Pancreas (tissue), 10 donors: Measurements from ENCODE around the gene CRYL1. TPM values are rescaled to one million over a fixed set of nuclear protein-coding genes. Genes with fewer than 3 reads are reported as not detected.

ENCODE experiments used
- ATAC-seq, 4 donors: fragments of 200-7000 bp; cut with Tn5 transposase; one replicate each; pipeline versions ENCODE4 v1.8.0 to v1.9.1; 2020; ENCODE audit warnings: mild to moderate bottlenecking in 4 of 4, moderate library complexity in 4 of 4
- DNase-seq, 6 donors: peaks; one replicate each; pipeline ENCODE4 v3.0.0-alpha.2; 2020
- FAIRE-seq: peaks from 2 replicates; lab custom pipeline; 2012; peaks lifted over from hg19 to GRCh38; lab: Jason Lieb, UNC
- H3K27ac ChIP-seq, 4 donors: fragments of 200-600 bp; sonication (generic); 1 replicate in 3 of 4; 2 replicates in 1 of 4; pipeline versions ENCODE4 v1.5.0 to v1.8.0; 2020
- H3K27me3 ChIP-seq, 4 donors: fragments of 200-600 bp; one replicate each; pipeline ENCODE4 v1.8.0; 2021
- H3K36me3 ChIP-seq, 3 donors: fragments of 200-600 bp; sonication (generic) in 1 of 3; one replicate each; pipeline versions ENCODE4 v1.5.0 to v1.8.0; 2020 to 2021
- H3K4me1 ChIP-seq, 3 donors: fragments of 200-600 bp; one replicate each; pipeline ENCODE4 v1.8.0; 2021
- H3K4me3 ChIP-seq, 4 donors: fragments of 200-600 bp; sonication (generic) in 2 of 4; one replicate each; pipeline versions ENCODE4 v1.5.0 to v1.8.0; 2020 to 2021
- H3K9me3 ChIP-seq, 4 donors: fragments of 200-600 bp; one replicate each; pipeline ENCODE4 v1.8.0; 2021
- WGBS, 2 donors: extraction: QIAGEN DNeasy Blood & Tissue Kit; methylation state at CpG; one replicate each; pipeline ENCODE4 v1.1.7; 2013; 5-methylcytosine and 5-hydroxymethylcytosine counted together
- intact Hi-C, 3 donors: fragments of 100-400 bp; cut with DNase I; formaldehyde crosslinking; loops; one replicate each; pipeline versions ENCODE4 v1.11.1 to v1.14.2; 2022
- polyA plus RNA-seq, 2 donors: library from polyadenylated mRNA; stranded (reverse); fragments of 200-250 nt; gene quantifications; one replicate each; pipeline ENCODE4 v1.2.3, GENCODE V29; 2013
- total RNA-seq, 6 donors: library from RNA; stranded (reverse); fragmentation: NEBNext Ultra II Directional in 4 of 6; extraction: Animal tissue kit (Norgen Biotek cat#: 25700) in 4 of 6; gene quantifications; one replicate each; pipeline versions ENCODE4 v1.2.1 to v1.2.4, GENCODE V29; 2021 to 2023
- TF ChIP-seq, protein P1 (sequence below), 4 donors: fragments of 200-600 bp; sonication (generic) in 3 of 4; IDR thresholded peaks; one replicate each; pipeline versions ENCODE4 v1.5.0 to v1.8.0; 2021; ENCODE audit warnings: antibody characterized with exemption in 4 of 4
- donor health status: healthy with polysubstance abuse.
- donor health status: DM: no; HTN: no; CAD: no; lungs with moderate emphysema.
- donor health status: DM: no; HTN: no; CAD: no.
- donor health status: control.
- donor health status: control.
- donor health status: Bipolar disorder and iron deficiency.
- donor health status: DM: yes; HTN: yes; CAD: no.
- donor health status: DM: no; HTN: no; CAD: no.
- donor health status: DM: no; HTN: no; CAD: no.
- donor health status: DM: yes; HTN: yes; CAD: no.

CRYL1 gene
- total and polyA plus RNA-seq, 8 donors: 12.8 to 31.7 (median 19.3) TPM

GRCh38 chr13:20491926-20492435 lies 33.7 kb downstream of the CRYL1 start:
- intact Hi-C loops: loop anchor here in 1 of 3 donors (5.0 to 10.0 kb wide), 2 partner anchors 223 to 435 kb away; no protein-coding TSS in a partner anchor
- no peak for DNase-seq
- no peak overlapping the region for H3K4me3 ChIP-seq
- TF ChIP-seq, protein P1, sequence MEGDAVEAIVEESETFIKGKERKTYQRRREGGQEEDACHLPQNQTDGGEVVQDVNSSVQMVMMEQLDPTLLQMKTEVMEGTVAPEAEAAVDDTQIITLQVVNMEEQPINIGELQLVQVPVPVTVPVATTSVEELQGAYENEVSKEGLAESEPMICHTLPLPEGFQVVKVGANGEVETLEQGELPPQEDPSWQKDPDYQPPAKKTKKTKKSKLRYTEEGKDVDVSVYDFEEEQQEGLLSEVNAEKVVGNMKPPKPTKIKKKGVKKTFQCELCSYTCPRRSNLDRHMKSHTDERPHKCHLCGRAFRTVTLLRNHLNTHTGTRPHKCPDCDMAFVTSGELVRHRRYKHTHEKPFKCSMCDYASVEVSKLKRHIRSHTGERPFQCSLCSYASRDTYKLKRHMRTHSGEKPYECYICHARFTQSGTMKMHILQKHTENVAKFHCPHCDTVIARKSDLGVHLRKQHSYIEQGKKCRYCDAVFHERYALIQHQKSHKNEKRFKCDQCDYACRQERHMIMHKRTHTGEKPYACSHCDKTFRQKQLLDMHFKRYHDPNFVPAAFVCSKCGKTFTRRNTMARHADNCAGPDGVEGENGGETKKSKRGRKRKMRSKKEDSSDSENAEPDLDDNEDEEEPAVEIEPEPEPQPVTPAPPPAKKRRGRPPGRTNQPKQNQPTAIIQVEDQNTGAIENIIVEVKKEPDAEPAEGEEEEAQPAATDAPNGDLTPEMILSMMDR (IDR thresholded peaks at IDR 0.05): no peak
- no peak for FAIRE-seq
- no peak overlapping the region for H3K27ac ChIP-seq
- H3K4me1 ChIP-seq: no peaks in the 10 kb centered on the region
- no peaks in the 10 kb centered on the region for H3K36me3 ChIP-seq
- ATAC-seq: no peak
- 66 to 71% methylated on average over 4 of the region's 4 CpGs for WGBS, 2 donors
- H3K9me3 ChIP-seq: no peaks in the 10 kb centered on the region
- H3K27me3 ChIP-seq: no peaks in the 10 kb centered on the region

DNA sequence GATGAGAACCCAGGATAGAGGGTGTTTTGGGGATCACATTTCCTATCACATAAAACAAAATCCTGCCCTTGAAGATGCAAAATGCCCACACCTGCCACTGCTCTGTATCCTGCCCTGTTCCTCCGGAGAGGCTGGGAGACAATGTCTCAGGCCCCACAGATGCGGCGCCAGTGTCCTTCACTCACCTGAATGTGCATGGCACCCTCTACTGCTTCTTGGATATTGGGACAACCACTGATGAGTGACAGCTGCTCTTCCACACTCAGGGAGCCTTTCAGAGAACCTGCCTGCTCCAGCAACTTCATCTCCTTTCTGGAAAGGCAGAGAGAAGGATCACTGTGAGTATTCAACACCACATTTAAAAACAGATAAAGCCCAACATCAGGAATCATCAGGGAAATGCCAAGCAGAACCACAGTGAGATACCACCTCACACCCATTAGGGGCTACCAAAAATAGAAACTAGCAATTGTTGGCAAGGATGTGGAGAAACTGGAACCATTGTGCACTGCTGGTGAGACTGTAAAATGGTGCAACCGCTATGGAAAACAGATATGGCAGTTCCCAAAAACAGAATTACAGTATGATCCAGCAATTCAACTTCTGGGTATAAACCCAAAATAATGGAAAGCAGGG lies 36.4 kb downstream of the CRYL1 start:
- no peak for FAIRE-seq
- 61 to 89% methylated on average over 4 of the region's 4 CpGs for WGBS, 2 donors
- Histone ChIP-seq H3K36me3 (no peaks in the 10 kb centered on the region), H3K4me3 (no peak overlapping the region), H3K27ac (no peak overlapping the region), H3K27me3 (no peaks in the 10 kb centered on the region), H3K9me3 (no peaks in the 10 kb centered on the region), H3K4me1 (no peaks in the 10 kb centered on the region)
- ATAC-seq: peak in 1 of 4 donors; percentile 69
- TF ChIP-seq, protein P1 (IDR thresholded peaks at IDR 0.05): no peak
- intact Hi-C loops: no loop called here
- DNase-seq: no peak

GRCh38 chr13:20487927-20488326 lies 37.7 kb downstream of the CRYL1 start:
- no peaks in the 10 kb centered on the region for H3K4me1 ChIP-seq
- H3K27me3 ChIP-seq: no peaks in the 10 kb centered on the region
- ATAC-seq (no peak), DNase-seq (no peak), FAIRE-seq (no peak)
- intact Hi-C loops: no loop called here
- TF ChIP-seq, protein P1 (IDR thresholded peaks at IDR 0.05): no peak
- no peak overlapping the region for H3K27ac ChIP-seq
- H3K4me3 ChIP-seq: no peak overlapping the region
- no peaks in the 10 kb centered on the region for H3K36me3 ChIP-seq
- no peaks in the 10 kb centered on the region for H3K9me3 ChIP-seq
- 80 to 85% methylated on average over 3 of the region's 3 CpGs for WGBS, 2 donors

GRCh38 chr13:20482787-20483186 lies 42.9 kb downstream of the CRYL1 start:
- FAIRE-seq: no peak
- WGBS, 2 donors: 63 to 73% methylated on average over 6 of the region's 6 CpGs

More at GRCh38 chr13:20482787-20483186, 42.9 kb downstream of the CRYL1 start:
- Histone ChIP-seq H3K27me3 (no peaks in the 10 kb centered on the region), H3K36me3 (no peaks in the 10 kb centered on the region), H3K9me3 (no peaks in the 10 kb centered on the region), H3K4me1 (no peaks in the 10 kb centered on the region), H3K27ac (peak overlapping the region; percentile 2 to 70 (median 42)), H3K4me3 (peak overlapping the region in 1 of 4 donors; percentile 7)
- intact Hi-C loops: no loop called here
- ATAC-seq (peak; percentile 58 to 74 (median 73)), DNase-seq (no peak)
- TF ChIP-seq, protein P1 (IDR thresholded peaks at IDR 0.05): no peak
